NT2/D1 (cell line): Measurements from ENCODE around the gene S100A2.
"Not testable (repeated sequence)": the region's sequence is repeated elsewhere in the genome, so short reads cannot be mapped to it uniquely, and the experiment has no call there.

Source experiments
- DNase-seq: peaks from one replicate; pipeline ENCODE4 v3.0.0-alpha.2; 2011; ENCODE audit warnings: low read depth, low spot score
- H3K27me3 ChIP-seq: 2 replicates; pipeline ENCODE4 v1.6.0; 2011; ENCODE audit warnings: mild to moderate bottlenecking; ENCODE audit not compliant: insufficient read length, insufficient read depth
- H3K36me3 ChIP-seq: 2 replicates; pipeline ENCODE4 v1.6.1; 2011; ENCODE audit warnings: mild to moderate bottlenecking, low read length, mixed read lengths; ENCODE audit not compliant: insufficient read depth, insufficient read length
- H3K4me1 ChIP-seq: 2 replicates; pipeline ENCODE4 v1.5.1; 2011; ENCODE audit not compliant: insufficient read depth, insufficient read length
- H3K4me3 ChIP-seq: 2 replicates; pipeline ENCODE4 v1.5.1; 2011; ENCODE audit warnings: low read depth; ENCODE audit not compliant: insufficient read length
- H3K9ac ChIP-seq: 2 replicates; pipeline ENCODE4 v1.6.0; 2011; ENCODE audit warnings: low read depth; ENCODE audit not compliant: insufficient read length
- H3K9me3 ChIP-seq: 2 replicates; pipeline ENCODE4 v1.5.1; 2011; ENCODE audit warnings: mild to moderate bottlenecking, low read length; ENCODE audit not compliant: insufficient read depth
- SUZ12 ChIP-seq: IDR thresholded peaks from 2 replicates; pipeline ENCODE4 v1.6.1; 2011; ENCODE audit not compliant: insufficient read length, insufficient read depth; ENCODE audit errors: extremely low read depth
- YY1 ChIP-seq: IDR thresholded peaks from 2 replicates; pipeline ENCODE4 v1.6.1; 2011; ENCODE audit not compliant: insufficient read length, insufficient read depth
- ZNF274 ChIP-seq: IDR thresholded peaks from 2 replicates; pipeline ENCODE4 v1.6.1; 2011; ENCODE audit warnings: mild to moderate bottlenecking, low read depth, low read length

Gene S100A2

DNA sequence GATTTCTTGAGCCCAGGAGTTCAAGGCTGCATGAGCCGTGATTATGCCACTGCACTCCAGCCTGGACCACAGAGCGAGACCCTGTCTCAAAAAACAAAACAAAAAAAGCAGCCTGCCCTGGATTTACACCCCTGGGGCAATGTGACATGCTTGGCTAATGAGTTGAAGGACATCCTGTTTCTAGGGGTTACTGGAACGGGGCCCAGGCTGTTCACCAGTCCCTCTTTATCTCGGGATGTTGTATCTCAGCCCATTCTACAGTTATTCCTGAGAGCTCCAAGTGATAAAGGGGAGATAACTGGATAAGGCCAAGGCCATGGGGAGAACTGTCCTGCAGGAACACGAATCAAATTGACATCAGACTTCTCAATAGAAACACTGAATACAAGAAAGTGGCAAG lies 21.7 kb upstream of the S100A2 start:
- H3K9me3 ChIP-seq: no peaks in the 10 kb centered on the region

GRCh38 chr1:153586347-153586746 lies 20.7 kb upstream of the S100A2 start:
- Histone ChIP-seq H3K9ac (no peak overlapping the region), H3K4me3 (no peak overlapping the region), H3K4me1 (peaks cover 5% of the 10 kb centered on the region), H3K9me3 (peaks cover 9% of the 10 kb centered on the region; the same call in 1 of the 2 replicates), H3K36me3 (no peaks in the 10 kb centered on the region), H3K27me3 (no peaks in the 10 kb centered on the region)
- TF ChIP-seq SUZ12 (no peak), ZNF274 (no peak), YY1 (no peak)
- DNase-seq: no peak

More for the DNA sequence above, 21.7 kb upstream of the S100A2 start:
- H3K27me3 ChIP-seq: no peaks in the 10 kb centered on the region
- peaks cover 5% of the 10 kb centered on the region for H3K4me1 ChIP-seq
- no peak for DNase-seq
- TF ChIP-seq YY1 (no peak), SUZ12 (no peak), ZNF274 (no peak)
- no peak overlapping the region for H3K9ac ChIP-seq
- no peaks in the 10 kb centered on the region for H3K36me3 ChIP-seq
- H3K4me3 ChIP-seq: no peak overlapping the region

GRCh38 chr1:153585006-153585405 lies 19.4 kb upstream of the S100A2 start:
- peaks cover 5% of the 10 kb centered on the region for H3K4me1 ChIP-seq
- no peak overlapping the region for H3K4me3 ChIP-seq
- H3K9me3 ChIP-seq: peaks cover 9% of the 10 kb centered on the region; the same call in 1 of the 2 replicates
- H3K9ac ChIP-seq: no peak overlapping the region
- H3K27me3 ChIP-seq: no peaks in the 10 kb centered on the region
- no peaks in the 10 kb centered on the region for H3K36me3 ChIP-seq
- no peak for DNase-seq
- TF ChIP-seq YY1 (no peak), ZNF274 (no peak), SUZ12 (no peak)

DNA sequence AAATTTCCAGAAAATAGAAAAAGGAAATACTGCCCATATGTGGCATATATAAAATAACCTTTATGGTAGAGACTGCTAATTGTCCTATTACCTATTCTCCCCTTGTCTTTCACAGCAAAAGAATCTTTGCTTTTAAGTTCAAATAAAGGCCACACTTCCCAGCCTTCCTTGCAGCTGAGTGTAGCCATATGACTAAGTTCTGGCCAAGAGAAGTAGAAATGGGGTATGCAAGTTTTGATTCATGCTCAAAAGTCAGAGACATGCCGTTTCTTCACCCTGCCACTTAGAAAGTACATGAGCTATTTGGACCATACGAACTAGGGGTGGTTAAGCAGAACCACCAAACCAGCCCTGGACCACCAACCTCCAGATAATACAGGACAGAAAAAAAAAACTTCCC lies 18.3 kb upstream of the S100A2 start:
- TF ChIP-seq SUZ12 (no peak), YY1 (no peak), ZNF274 (no peak)
- H3K4me1 ChIP-seq: peaks cover 5% of the 10 kb centered on the region
- H3K9me3 ChIP-seq: peaks cover 9% of the 10 kb centered on the region; the same call in 1 of the 2 replicates
- H3K9ac ChIP-seq: no peak overlapping the region
- H3K36me3 ChIP-seq: no peaks in the 10 kb centered on the region
- DNase-seq: no peak
- no peaks in the 10 kb centered on the region for H3K27me3 ChIP-seq
- H3K4me3 ChIP-seq: no peak overlapping the region

DNA sequence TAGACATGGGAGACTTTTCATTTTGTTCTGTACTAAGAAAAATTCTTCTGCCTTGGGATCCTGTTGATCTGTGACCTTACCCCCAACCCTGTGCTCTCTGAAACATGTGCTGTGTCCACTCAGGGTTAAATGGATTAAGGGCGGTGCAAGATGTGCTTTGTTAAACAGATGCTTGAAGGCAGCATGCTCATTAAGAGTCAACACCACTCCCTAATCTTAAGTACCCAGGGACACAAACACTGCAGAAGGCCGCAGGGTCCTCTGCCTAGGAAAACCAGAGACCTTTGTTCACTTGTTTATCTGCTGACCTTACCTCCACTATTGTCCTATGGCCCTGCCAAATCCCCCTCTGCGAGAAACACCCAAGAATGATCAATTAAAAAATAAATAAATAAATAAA lies 17.9 kb upstream of the S100A2 start:
- H3K9me3 ChIP-seq, H3K27me3 ChIP-seq, H3K4me3 ChIP-seq, H3K9ac ChIP-seq, H3K4me1 ChIP-seq, DNase-seq, H3K36me3 ChIP-seq: not testable (repeated sequence)

DNA sequence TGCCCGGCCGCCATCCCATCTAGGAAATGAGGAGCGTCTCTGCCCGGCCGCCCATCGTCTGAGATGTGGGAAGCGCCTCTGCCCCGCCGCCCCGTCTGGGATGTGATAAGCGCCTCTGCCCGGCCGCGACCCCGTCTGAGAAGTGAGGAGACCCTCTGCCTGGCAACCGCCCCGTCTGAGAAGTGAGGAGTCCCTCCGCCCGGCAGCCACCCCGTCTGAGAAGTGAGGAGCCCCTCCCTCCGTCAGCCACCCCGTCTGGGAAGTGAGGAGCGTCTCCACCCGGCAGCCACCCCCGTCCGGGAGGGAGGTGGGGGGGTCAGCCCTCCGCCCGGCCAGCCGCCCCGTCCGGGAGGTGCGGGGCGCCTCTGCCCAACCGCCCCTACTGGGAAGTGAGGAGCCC lies 17.2 kb upstream of the S100A2 start:
- DNase-seq, H3K9ac ChIP-seq, H3K4me1 ChIP-seq, H3K27me3 ChIP-seq, H3K9me3 ChIP-seq, H3K36me3 ChIP-seq, H3K4me3 ChIP-seq: not testable (repeated sequence)

DNA sequence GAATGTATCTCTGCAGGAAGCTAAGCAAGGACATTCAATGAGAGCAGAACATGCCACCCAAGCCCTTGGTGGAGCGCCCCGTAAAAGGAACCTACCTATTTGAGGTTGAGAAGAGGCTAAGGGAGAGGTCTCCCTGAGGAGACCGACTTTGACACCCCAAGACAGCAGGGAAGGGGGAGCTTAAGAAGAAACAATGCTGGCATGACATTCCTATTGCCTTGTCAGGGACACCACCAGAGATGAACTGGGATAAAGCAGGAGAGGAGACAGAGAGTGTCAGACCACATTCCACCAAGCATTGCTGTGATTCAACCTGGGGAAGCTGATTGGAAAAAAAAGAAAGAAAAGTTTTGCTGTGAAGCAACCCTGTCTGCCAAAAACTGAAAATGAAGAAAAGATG lies 13.3 kb upstream of the S100A2 start:
- no peaks in the 10 kb centered on the region for H3K36me3 ChIP-seq
- H3K9me3 ChIP-seq: peaks cover 29% of the 10 kb centered on the region; the same call in 1 of the 2 replicates
- no peak for DNase-seq
- H3K9ac ChIP-seq: no peak overlapping the region
- H3K4me1 ChIP-seq: peaks cover 4% of the 10 kb centered on the region
- TF ChIP-seq ZNF274: no peak
- no peak for TF ChIP-seq YY1
- TF ChIP-seq SUZ12: no peak
- no peaks in the 10 kb centered on the region for H3K27me3 ChIP-seq
- no peak overlapping the region for H3K4me3 ChIP-seq

- H3K4me1 ChIP-seq: peaks cover 2% of the 10 kb centered on the region
- H3K9ac ChIP-seq: no peak overlapping the region
- H3K36me3 ChIP-seq: no peaks in the 10 kb centered on the region
- DNase-seq: no peak
- H3K9me3 ChIP-seq: peaks cover 30% of the 10 kb centered on the region; the same call in 1 of the 2 replicates
- H3K4me3 ChIP-seq: no peak overlapping the region
- no peak for TF ChIP-seq ZNF274
- TF ChIP-seq SUZ12: no peak
- no peak for TF ChIP-seq YY1
- H3K27me3 ChIP-seq: no peaks in the 10 kb centered on the region
These were observed 12.8 kb upstream of the S100A2 start for GRCh38 chr1:153578490-153578889.
